Right hindlimb (tissue), 1 donor: Measurements from ENCODE around the gene CNNM2.
A peak's percentile ranks its signal among the peaks of the same experiment; 100 is the strongest.
"Not testable (repeated sequence)": the region's sequence is repeated elsewhere in the genome, so short reads cannot be mapped to it uniquely, and the experiment has no call there.

ENCODE experiments used
- DNase-seq: peaks from one replicate; pipeline ENCODE4 v3.0.0-alpha.2; 2018

Gene CNNM2

GRCh38 chr10:103042129-103042528, 124.0 kb downstream of the CNNM2 start:
- DNase-seq = no peak

DNA sequence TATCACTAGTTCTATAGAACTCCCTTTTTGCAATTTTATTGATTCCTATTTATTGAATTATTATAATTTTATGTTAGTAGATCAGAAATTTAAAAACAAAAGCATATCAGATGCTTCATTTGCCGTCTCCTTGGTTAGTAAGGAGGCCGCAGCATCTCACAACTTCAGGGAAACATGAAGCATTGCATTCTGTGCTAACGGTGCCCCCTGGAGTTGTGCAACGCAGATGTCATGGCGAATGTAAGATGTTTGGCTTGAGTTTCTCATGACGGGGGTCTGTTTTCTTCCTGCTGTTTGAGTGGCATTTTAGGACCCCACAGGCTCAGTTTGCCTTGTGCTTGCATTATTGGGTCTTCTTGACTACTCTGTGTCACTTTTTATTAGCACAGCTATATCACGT, 124.8 kb downstream of the CNNM2 start:
- DNase-seq = no peak

- no peak for DNase-seq
Observed at GRCh38 chr10:103044942-103045489, 126.9 kb downstream of the CNNM2 start.

- DNase-seq = no peak
Observed at GRCh38 chr10:103045961-103046360, 127.9 kb downstream of the CNNM2 start.

GRCh38 chr10:103047381-103047780, 129.3 kb downstream of the CNNM2 start:
- DNase-seq = no peak

GRCh38 chr10:103049237-103049636, 131.1 kb downstream of the CNNM2 start:
- no peak for DNase-seq

GRCh38 chr10:103053659-103054581, 135.8 kb downstream of the CNNM2 start:
- peak; percentile 63 for DNase-seq

- no peak for DNase-seq
Observed at GRCh38 chr10:103054621-103055020, 136.5 kb downstream of the CNNM2 start.

- no peak for DNase-seq
Observed at GRCh38 chr10:103055105-103055504, 137.0 kb downstream of the CNNM2 start.

GRCh38 chr10:103058034-103058433, 139.9 kb downstream of the CNNM2 start:
- DNase-seq = no peak

GRCh38 chr10:103060575-103060974, 142.5 kb downstream of the CNNM2 start:
- DNase-seq = no peak

GRCh38 chr10:103062854-103063590, 144.9 kb downstream of the CNNM2 start:
- DNase-seq = no peak

- DNase-seq = no peak
Observed at GRCh38 chr10:103064956-103065355, 146.9 kb downstream of the CNNM2 start.

GRCh38 chr10:103066141-103067098, 148.3 kb downstream of the CNNM2 start:
- DNase-seq = no peak

DNA sequence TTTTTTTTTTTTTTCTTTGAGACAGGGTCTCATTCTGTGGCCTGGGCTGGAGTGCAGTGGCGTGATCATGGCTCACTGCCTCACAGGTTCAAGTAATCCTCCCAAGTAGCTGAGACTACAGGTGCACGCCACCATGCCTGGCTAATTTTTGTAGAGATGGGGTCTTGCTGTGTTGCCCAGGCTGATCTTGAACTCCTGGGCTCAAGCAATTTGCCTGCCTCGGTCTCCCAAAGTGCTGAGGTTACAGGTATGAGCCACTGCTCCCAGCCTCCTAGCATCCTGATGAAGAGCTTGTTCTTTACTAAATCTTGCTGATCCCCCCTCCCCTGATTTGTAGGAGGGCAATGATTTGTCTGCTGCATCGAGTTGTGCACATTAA, 149.0 kb downstream of the CNNM2 start:
- DNase-seq = not testable (repeated sequence)

- DNase-seq = no peak
Observed at GRCh38 chr10:103067484-103067883, 149.4 kb downstream of the CNNM2 start.

- no peak for DNase-seq
Observed at GRCh38 chr10:103067956-103068355, 149.9 kb downstream of the CNNM2 start.

DNA sequence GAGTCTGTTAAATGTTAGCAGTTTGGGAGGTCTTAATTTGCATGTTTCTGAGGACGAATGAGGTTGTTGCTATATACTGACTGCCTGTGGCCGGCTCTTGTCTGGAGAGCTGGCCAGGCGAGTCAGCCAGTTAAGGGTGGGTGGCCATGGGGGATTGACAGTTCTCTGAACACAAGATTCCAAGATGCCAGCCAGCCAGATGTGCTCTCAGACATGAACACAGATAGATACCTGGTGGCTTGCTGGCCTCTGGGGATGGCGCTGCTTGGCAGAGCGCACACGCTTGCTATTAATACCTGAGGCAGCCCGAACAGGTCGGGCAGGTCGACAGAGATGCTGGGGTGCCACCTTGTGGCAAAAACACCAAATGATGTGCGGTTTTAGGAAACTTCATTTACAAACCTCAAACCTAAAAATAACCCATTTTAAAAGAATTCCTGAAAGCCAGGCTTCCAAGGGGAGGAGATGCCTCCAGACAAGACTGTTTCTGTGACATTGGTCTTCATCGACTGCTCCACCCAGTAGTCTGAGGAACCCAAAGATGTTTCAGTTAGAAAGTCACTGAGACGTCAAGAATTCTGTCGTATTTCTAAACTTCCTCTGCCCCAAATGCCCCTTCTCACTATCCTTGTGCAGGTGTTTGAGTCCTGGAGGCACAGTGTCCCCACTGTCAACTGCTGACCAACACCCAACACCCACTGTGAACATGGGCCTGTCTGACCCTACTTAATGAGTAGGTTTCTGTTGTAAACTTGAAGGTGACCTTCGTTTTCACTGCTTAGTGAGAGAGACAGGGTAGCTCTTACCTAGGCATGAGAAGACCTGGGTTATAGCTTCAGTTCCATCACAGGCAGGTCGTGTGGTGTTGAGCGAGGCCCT, 151.6 kb downstream of the CNNM2 start:
- peak; percentile 46 for DNase-seq

DNA sequence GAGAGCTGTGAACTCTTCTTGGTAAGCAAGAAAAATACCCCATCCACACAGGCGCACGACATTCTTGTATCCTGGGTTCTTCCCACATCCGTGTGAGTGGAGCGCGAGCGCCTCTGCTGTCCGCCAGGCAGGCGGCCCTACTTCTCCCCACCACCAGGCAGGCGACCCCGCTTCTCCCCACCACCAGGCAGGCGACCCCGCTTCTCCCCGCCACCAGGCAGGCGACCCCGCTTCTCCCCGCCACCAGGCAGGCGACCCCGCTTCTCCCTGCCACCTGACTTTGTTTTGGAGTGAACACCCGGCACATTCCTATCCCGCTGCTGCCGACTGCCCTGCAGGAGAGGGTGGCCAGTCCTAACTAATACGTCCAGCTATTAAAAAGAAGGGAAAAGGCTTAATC, 154.2 kb downstream of the CNNM2 start:
- no peak for DNase-seq

- DNase-seq = no peak
Observed at GRCh38 chr10:103072891-103073290, 154.8 kb downstream of the CNNM2 start.

DNA sequence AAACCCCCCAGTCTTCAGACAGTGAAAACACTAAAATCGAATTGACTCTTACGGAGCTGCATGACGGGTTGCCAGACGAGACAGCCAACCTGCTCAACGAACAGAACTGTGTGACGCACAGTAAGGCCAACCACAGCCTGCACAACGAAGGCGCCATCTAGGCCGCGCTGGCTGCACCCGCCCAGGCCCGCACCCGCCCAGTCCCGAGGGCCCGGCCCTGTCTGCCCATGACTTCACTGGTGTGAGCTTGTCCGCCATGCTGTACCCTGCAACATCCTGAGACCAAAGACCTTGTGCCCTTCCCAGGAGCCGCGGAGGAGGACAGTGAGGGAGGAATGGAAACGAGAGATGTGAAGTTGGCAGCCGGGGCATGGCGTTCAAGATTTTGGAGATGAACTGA, 158.9 kb downstream of the CNNM2 start:
- no peak for DNase-seq
